Endodermal cell (in vitro differentiated cells): ENCODE data around the gene SIK2. TPM values are rescaled to one million over a fixed set of nuclear protein-coding genes. Genes with fewer than 3 reads are reported as not detected.

ENCODE experiments used
- DNase-seq: peaks from one replicate; pipeline ENCODE4 v3.0.0-alpha.2; 2017
- H3K27ac ChIP-seq: 2 replicates; pipeline ENCODE4 v1.5.1; 2013; ENCODE audit warnings: mild to moderate bottlenecking, low read depth, low read length, moderate library complexity
- H3K27me3 ChIP-seq: 2 replicates; pipeline ENCODE4 v1.6.1; 2013; ENCODE audit warnings: mild to moderate bottlenecking, low read length, moderate library complexity; ENCODE audit not compliant: insufficient read depth, control insufficient read depth, poor library complexity, severe bottlenecking
- H3K36me3 ChIP-seq: 2 replicates; pipeline ENCODE4 v1.7.0; 2013; ENCODE audit warnings: mild to moderate bottlenecking, low read length, moderate library complexity; ENCODE audit not compliant: control insufficient read depth, insufficient read depth
- H3K4me1 ChIP-seq: one replicate; pipeline ENCODE4 v1.7.0; 2013; ENCODE audit warnings: low read length; ENCODE audit not compliant: control insufficient read depth, insufficient read depth
- H3K4me3 ChIP-seq: 2 replicates; pipeline ENCODE4 v1.5.1; 2013; ENCODE audit warnings: mild to moderate bottlenecking, low read length, moderate library complexity
- H3K9ac ChIP-seq: 2 replicates; pipeline ENCODE4 v1.6.1; 2013; ENCODE audit warnings: mild to moderate bottlenecking, low read length, moderate library complexity; ENCODE audit not compliant: poor library complexity, severe bottlenecking; ENCODE audit errors: extremely low read depth
- H3K9me3 ChIP-seq: 2 replicates; pipeline ENCODE4 v1.6.1; 2013; ENCODE audit warnings: mild to moderate bottlenecking, low read length, moderate library complexity; ENCODE audit not compliant: control insufficient read depth
- H3K27ac Mint-ChIP-seq: 2 replicates; pipeline ENCODE4 v1.8.0; 2020; ENCODE audit warnings: mixed read lengths
- H3K27me3 Mint-ChIP-seq: 2 replicates; pipeline ENCODE4 v1.8.0; 2021; ENCODE audit warnings: mild to moderate bottlenecking, mixed read lengths; ENCODE audit not compliant: insufficient read depth
- H3K36me3 Mint-ChIP-seq: 2 replicates; pipeline ENCODE4 v1.8.0; 2020; ENCODE audit warnings: low read depth, mixed read lengths
- H3K4me1 Mint-ChIP-seq: 2 replicates; pipeline ENCODE4 v1.8.0; 2020; ENCODE audit warnings: mixed read lengths
- H3K4me3 Mint-ChIP-seq: 2 replicates; pipeline ENCODE4 v1.8.0; 2020; ENCODE audit warnings: mild to moderate bottlenecking, moderate library complexity, mixed read lengths
- H3K9me3 Mint-ChIP-seq: 2 replicates; pipeline ENCODE4 v1.8.0; 2020; ENCODE audit warnings: mild to moderate bottlenecking, mixed read lengths
- WGBS, 2 experiments: methylation state at CpG; one replicate each; pipeline versions ENCODE4 v1.1.5 to v1.1.7; 2013; ENCODE audit warnings: missing lambda C conversion rate in 2 of 2, mixed read lengths in 1 of 2; ENCODE audit not compliant: insufficient coverage in 1 of 2, insufficient read length in 1 of 2; 5-methylcytosine and 5-hydroxymethylcytosine counted together
- total RNA-seq, 2 donors: library from RNA; stranded (reverse); fragmentation: NEBNext Ultra II Directional in 1 of 2; extraction: Animal tissue kit (Norgen Biotek cat#: 25700) in 1 of 2; gene quantifications; 2 replicates in 1 of 2; 3 replicates in 1 of 2; pipeline ENCODE4 v1.2.1, GENCODE V29; 2021
- TF ChIP-seq, protein P1 (sequence below): fragments of 200-600 bp; sonication (generic); conservative IDR thresholded peaks from 2 replicates; pipeline ENCODE4 v1.5.0; 2021; ENCODE audit warnings: antibody characterized with exemption, mild to moderate bottlenecking

Gene SIK2
- total RNA-seq, 2 donors from 2014 or later, result 13.2 to 13.4 TPM

DNA sequence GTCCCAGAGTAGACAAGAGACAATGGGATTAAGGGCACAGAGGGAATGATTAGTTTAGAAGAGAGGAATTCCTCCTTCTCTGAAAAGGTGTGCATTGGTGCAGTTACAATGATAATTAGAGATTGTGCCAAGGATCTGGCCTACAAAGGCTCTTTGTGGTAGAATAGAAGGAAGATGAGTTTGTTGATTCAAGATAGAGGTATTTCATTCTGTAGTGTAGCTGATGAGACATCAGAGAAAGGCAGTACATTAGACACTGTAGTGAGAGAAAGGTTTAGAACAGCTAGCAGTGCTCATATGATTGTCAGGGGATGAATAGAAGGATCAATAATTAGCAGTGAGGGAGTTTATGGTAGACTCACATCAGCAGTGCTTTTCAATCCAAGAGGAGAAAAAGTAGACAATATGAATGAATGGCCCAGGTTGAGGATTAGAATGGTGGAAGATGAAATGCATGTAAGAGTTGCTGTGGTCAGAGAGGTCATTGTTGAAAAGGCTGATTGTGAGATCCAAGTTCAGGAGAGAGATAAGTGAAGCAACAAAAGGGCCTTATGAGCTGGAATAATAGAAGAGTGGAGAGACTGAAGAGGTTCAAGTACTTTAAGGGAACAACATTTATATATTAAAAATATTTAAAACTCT lies 28.9 kb downstream of the SIK2 start:
- no peaks in the 10 kb centered on the region for H3K9me3 Mint-ChIP-seq
- Histone ChIP-seq H3K4me3 (no peak overlapping the region), H3K4me1 (peaks cover 4% of the 10 kb centered on the region), H3K27ac (no peak overlapping the region), H3K9me3 (no peaks in the 10 kb centered on the region), H3K36me3 (peaks cover 9% of the 10 kb centered on the region), H3K27me3 (no peaks in the 10 kb centered on the region), H3K9ac (no peak overlapping the region)
- H3K4me1 Mint-ChIP-seq, result peaks cover 23% of the 10 kb centered on the region
- TF ChIP-seq, protein P1, sequence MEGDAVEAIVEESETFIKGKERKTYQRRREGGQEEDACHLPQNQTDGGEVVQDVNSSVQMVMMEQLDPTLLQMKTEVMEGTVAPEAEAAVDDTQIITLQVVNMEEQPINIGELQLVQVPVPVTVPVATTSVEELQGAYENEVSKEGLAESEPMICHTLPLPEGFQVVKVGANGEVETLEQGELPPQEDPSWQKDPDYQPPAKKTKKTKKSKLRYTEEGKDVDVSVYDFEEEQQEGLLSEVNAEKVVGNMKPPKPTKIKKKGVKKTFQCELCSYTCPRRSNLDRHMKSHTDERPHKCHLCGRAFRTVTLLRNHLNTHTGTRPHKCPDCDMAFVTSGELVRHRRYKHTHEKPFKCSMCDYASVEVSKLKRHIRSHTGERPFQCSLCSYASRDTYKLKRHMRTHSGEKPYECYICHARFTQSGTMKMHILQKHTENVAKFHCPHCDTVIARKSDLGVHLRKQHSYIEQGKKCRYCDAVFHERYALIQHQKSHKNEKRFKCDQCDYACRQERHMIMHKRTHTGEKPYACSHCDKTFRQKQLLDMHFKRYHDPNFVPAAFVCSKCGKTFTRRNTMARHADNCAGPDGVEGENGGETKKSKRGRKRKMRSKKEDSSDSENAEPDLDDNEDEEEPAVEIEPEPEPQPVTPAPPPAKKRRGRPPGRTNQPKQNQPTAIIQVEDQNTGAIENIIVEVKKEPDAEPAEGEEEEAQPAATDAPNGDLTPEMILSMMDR, result no peak
- H3K27me3 Mint-ChIP-seq, result no peaks in the 10 kb centered on the region
- H3K36me3 Mint-ChIP-seq, result peaks cover 9% of the 10 kb centered on the region
- no peak overlapping the region for H3K27ac Mint-ChIP-seq
- DNase-seq, result no peak
- H3K4me3 Mint-ChIP-seq, result no peak overlapping the region

DNA sequence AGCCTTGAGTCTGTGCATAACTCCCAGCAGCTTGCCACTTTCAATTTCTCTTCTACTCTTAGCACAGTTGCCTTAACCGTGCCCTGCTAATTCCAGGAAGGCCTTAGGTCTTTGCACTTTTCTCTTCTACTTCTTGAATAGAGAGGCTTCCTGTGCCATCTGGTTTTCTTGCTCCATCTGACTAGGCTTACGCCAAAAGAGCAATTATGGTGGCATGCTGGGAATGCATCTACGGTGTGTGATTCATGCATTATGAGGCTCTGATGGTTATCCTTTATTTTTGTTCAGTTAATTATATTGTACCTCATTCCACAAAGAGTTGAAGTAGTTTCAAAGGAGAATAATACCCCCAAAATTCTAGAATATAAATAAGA lies 29.4 kb downstream of the SIK2 start:
- Histone ChIP-seq H3K4me1 (peaks cover 4% of the 10 kb centered on the region), H3K9ac (no peak overlapping the region), H3K27me3 (no peaks in the 10 kb centered on the region), H3K27ac (no peak overlapping the region), H3K36me3 (peaks cover 9% of the 10 kb centered on the region), H3K9me3 (no peaks in the 10 kb centered on the region), H3K4me3 (no peak overlapping the region)
- H3K9me3 Mint-ChIP-seq, result no peaks in the 10 kb centered on the region
- H3K4me3 Mint-ChIP-seq, result no peak overlapping the region
- WGBS, 2 experiments, result 80 to 98% methylated on average over 1 to 3 of the region's 3 CpGs
- H3K27ac Mint-ChIP-seq, result no peak overlapping the region
- TF ChIP-seq, protein P1, result no peak
- H3K4me1 Mint-ChIP-seq, result peaks cover 25% of the 10 kb centered on the region
- DNase-seq, result no peak
- H3K27me3 Mint-ChIP-seq, result no peaks in the 10 kb centered on the region
- peaks cover 9% of the 10 kb centered on the region for H3K36me3 Mint-ChIP-seq

DNA sequence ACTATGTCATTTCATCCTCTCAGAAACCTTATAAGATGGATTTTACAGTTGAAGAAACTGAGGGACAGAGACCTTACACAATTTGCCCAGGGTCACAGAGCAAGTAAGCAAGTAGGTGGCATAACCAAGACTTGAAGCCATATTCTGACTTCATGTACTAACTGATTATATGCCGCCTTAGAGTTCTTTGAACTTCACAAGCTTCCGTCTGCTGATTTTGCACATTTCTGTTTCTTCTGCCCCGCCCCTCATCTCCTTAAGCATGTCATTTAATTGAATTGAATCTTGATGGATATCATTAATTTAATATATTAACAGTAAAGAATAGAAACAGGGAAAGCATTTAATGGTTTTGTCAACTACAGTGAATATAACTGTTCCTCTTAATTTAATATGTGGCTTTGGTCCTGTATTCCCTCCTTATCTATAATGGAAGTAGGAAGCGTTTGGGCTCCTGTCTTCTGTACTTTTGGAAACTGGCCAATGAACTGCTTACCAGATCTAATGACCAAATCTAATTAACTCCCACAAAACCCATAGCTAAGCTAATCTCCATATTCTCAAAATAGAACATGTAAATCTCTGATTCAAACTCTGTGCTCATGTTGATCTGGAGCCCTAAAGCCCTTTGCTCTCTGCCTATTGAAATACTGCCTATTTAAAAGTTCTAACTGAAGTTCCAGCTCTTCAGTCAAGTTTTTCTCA lies 30.4 kb downstream of the SIK2 start:
- WGBS, 2 experiments, result 100% methylated on average over 4 of the region's 4 CpGs; no CpG with 5 or more reads in 1 of the 2 experiments
- H3K4me1 Mint-ChIP-seq, result peaks cover 25% of the 10 kb centered on the region
- Histone ChIP-seq H3K36me3 (peaks cover 12% of the 10 kb centered on the region), H3K9me3 (no peaks in the 10 kb centered on the region), H3K27ac (no peak overlapping the region), H3K4me1 (peaks cover 4% of the 10 kb centered on the region), H3K9ac (no peak overlapping the region), H3K27me3 (no peaks in the 10 kb centered on the region), H3K4me3 (no peak overlapping the region)
- H3K27ac Mint-ChIP-seq, result no peak overlapping the region
- TF ChIP-seq, protein P1, result no peak
- DNase-seq, result no peak
- no peaks in the 10 kb centered on the region for H3K9me3 Mint-ChIP-seq
- H3K4me3 Mint-ChIP-seq, result no peak overlapping the region
- no peaks in the 10 kb centered on the region for H3K27me3 Mint-ChIP-seq
- H3K36me3 Mint-ChIP-seq, result peaks cover 10% of the 10 kb centered on the region
